BLaER1 (cell line): Measurements from ENCODE around the gene REPS1.

Experiments used
- H3K27ac ChIP-seq: shearing (Covaris generic); formaldehyde crosslinking; 2 replicates; pipeline ENCODE4 v1.8.1; 2022
- H3K27me3 ChIP-seq: shearing (Covaris generic); formaldehyde crosslinking; 2 replicates; pipeline ENCODE4 v1.8.1; 2022
- H3K36me3 ChIP-seq: shearing (Covaris generic); formaldehyde crosslinking; 2 replicates; pipeline ENCODE4 v1.8.1; 2022
- H3K4me1 ChIP-seq: shearing (Covaris generic); formaldehyde crosslinking; 2 replicates; pipeline ENCODE4 v1.8.1; 2022
- H3K4me2 ChIP-seq: shearing (Covaris generic); formaldehyde crosslinking; 2 replicates; pipeline ENCODE4 v1.8.1; 2022
- H3K4me3 ChIP-seq: shearing (Covaris generic); formaldehyde crosslinking; 2 replicates; pipeline ENCODE4 v1.8.1; 2022
- H3K9ac ChIP-seq: shearing (Covaris generic); formaldehyde crosslinking; 2 replicates; pipeline ENCODE4 v1.8.1; 2022
- H3K9me3 ChIP-seq: shearing (Covaris generic); formaldehyde crosslinking; 2 replicates; pipeline ENCODE4 v1.8.1; 2022
- H4K20me1 ChIP-seq: shearing (Covaris generic); formaldehyde crosslinking; 2 replicates; pipeline ENCODE4 v1.8.1; 2022
- Cebpa-rat ChIP-seq: shearing (Covaris generic); IDR thresholded peaks from 2 replicates; pipeline ENCODE4 v1.8.1; 2022

The REPS1 gene

GRCh38 chr6:138973466-138974153 is 14.4 kb downstream of the REPS1 start:
- Histone ChIP-seq H3K9me3 (no peaks in the 10 kb centered on the region), H3K4me1 (0 out of 2 replicates have a peak, but pooled peaks cover 6% of the 10 kb centered on the region), H3K4me3 (no peak overlapping the region), H3K4me2 (no peak overlapping the region), H3K27me3 (no peaks in the 10 kb centered on the region), H3K36me3 (0 out of 2 replicates have a peak, but pooled peaks cover 7% of the 10 kb centered on the region), H3K27ac (no peak overlapping the region), H4K20me1 (peaks cover 100% of the 10 kb centered on the region), H3K9ac (no peak overlapping the region)
- TF ChIP-seq Cebpa-rat, result no peak

DNA sequence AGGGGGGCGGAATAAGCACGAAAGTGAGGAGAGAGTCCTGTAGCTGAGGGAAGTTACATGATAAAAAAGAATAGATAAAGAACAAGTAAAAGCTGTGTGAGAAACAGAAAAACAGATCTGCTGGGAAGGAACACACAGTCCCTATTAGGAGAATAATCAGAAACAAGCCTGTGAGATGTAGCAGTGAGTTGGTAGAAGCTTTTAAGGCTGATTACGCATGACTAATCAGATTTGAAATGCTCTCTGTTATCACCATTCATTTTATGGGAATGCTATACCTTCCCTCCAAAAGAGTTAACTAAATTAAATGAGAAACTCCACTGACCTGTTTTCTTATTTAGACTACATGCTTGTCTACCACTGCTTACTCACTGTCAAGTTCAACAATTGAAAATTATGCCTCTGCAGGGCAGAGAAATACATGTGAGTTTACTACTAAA is 15.8 kb downstream of the REPS1 start:
- Histone ChIP-seq H3K9me3 (no peaks in the 10 kb centered on the region), H3K9ac (no peak overlapping the region), H3K4me1 (0 out of 2 replicates have a peak, but pooled peaks cover 6% of the 10 kb centered on the region), H3K27ac (no peak overlapping the region), H3K36me3 (0 out of 2 replicates have a peak, but pooled peaks cover 7% of the 10 kb centered on the region), H3K4me2 (no peak overlapping the region), H3K27me3 (no peaks in the 10 kb centered on the region), H3K4me3 (no peak overlapping the region), H4K20me1 (peaks cover 100% of the 10 kb centered on the region)
- TF ChIP-seq Cebpa-rat, result no peak

GRCh38 chr6:138971601-138972000 is 16.5 kb downstream of the REPS1 start:
- Histone ChIP-seq H4K20me1 (peaks cover 100% of the 10 kb centered on the region), H3K27me3 (no peaks in the 10 kb centered on the region), H3K9me3 (no peaks in the 10 kb centered on the region), H3K27ac (no peak overlapping the region), H3K4me1 (0 out of 2 replicates have a peak, but pooled peaks cover 6% of the 10 kb centered on the region), H3K4me3 (no peak overlapping the region), H3K9ac (no peak overlapping the region), H3K36me3 (0 out of 2 replicates have a peak, but pooled peaks cover 7% of the 10 kb centered on the region), H3K4me2 (no peak overlapping the region)
- no peak for TF ChIP-seq Cebpa-rat

GRCh38 chr6:138970856-138971425 is 17.1 kb downstream of the REPS1 start:
- Histone ChIP-seq H3K4me1 (0 out of 2 replicates have a peak, but pooled peaks cover 6% of the 10 kb centered on the region), H3K9me3 (no peaks in the 10 kb centered on the region), H3K4me3 (no peak overlapping the region), H4K20me1 (peaks cover 100% of the 10 kb centered on the region), H3K4me2 (no peak overlapping the region), H3K9ac (no peak overlapping the region), H3K27ac (no peak overlapping the region), H3K27me3 (no peaks in the 10 kb centered on the region), H3K36me3 (0 out of 2 replicates have a peak, but pooled peaks cover 7% of the 10 kb centered on the region)
- TF ChIP-seq Cebpa-rat, result no peak

DNA sequence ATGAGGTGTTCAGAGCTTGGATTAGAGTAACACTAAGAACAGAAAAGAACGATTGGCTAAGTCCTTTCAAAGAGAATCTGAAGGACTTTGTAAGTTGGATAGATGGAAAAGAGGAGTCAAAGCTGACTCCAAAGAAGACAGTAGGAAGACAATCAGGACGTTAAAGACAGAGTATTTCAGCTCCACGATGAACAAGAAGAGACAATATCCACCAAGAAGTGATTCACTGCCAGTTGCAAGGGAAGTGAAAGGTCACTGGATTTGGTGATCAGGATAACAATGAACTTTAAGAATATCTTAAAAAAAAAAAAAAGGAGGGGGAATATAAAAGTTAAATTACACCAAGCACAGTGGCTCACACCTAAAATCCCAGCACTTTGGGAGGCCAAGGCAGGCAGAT is 17.9 kb downstream of the REPS1 start:
- H3K36me3 ChIP-seq, result 0 out of 2 replicates have a peak, but pooled peaks cover 7% of the 10 kb centered on the region
- H3K4me1 ChIP-seq, result 0 out of 2 replicates have a peak, but pooled peaks cover 6% of the 10 kb centered on the region
- H3K9ac ChIP-seq, result no peak overlapping the region
- TF ChIP-seq Cebpa-rat, result no peak
- no peaks in the 10 kb centered on the region for H3K27me3 ChIP-seq
- H3K4me3 ChIP-seq, result no peak overlapping the region
- H3K4me2 ChIP-seq, result no peak overlapping the region
- H3K9me3 ChIP-seq, result no peaks in the 10 kb centered on the region
- H3K27ac ChIP-seq, result no peak overlapping the region
- peaks cover 99% of the 10 kb centered on the region for H4K20me1 ChIP-seq

DNA sequence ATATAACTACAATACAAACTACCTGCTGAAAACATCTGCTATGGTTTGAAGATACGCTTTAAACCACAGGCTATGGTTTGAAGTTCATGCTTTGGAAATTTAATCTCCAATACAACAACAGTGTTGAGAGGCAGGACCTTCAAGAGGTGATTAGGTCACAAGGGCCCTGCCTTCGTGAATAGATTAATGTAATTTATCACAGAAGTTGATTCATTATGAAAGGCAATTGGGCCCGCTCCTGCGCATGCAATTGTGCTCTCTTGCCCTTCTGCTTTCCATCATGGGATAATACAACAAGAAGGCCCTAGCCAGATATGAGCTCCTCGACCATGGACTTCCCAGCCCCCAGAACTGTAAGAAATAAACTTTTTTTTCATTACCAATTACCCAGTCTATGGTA is 21.2 kb downstream of the REPS1 start:
- Histone ChIP-seq H3K27me3 (no peaks in the 10 kb centered on the region), H3K4me1 (no peaks in the 10 kb centered on the region), H3K36me3 (peaks cover 15% of the 10 kb centered on the region; the same call in 1 of the 2 replicates), H3K4me2 (no peak overlapping the region), H3K9ac (no peak overlapping the region), H4K20me1 (peaks cover 82% of the 10 kb centered on the region), H3K4me3 (no peak overlapping the region), H3K9me3 (peaks cover 7% of the 10 kb centered on the region; the same call in 1 of the 2 replicates), H3K27ac (no peak overlapping the region)
- TF ChIP-seq Cebpa-rat, result no peak

DNA sequence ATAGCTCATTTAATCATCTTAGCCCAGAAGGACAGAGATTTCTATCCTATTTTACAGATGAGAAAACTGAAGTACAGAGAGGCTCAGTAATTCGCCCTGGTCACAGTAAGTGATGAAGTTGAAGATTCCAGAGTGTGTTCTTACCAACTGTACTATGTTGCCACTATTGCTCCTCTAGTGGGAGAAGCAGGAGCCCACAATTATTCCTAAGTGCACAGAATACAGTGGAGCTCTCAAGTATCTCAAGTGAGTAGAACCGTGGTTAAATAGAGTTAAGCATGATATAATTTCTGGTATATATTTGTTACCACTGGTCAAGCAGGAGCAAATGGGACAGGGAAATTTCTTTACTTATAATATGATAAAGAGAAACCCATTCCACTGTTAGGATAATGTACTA is 22.1 kb downstream of the REPS1 start:
- H4K20me1 ChIP-seq, result peaks cover 73% of the 10 kb centered on the region
- no peaks in the 10 kb centered on the region for H3K27me3 ChIP-seq
- TF ChIP-seq Cebpa-rat, result no peak

GRCh38 chr6:138965291-138965874 is 22.7 kb downstream of the REPS1 start:
- peaks cover 17% of the 10 kb centered on the region for H3K9me3 ChIP-seq
- peaks cover 19% of the 10 kb centered on the region for H3K36me3 ChIP-seq
- no peaks in the 10 kb centered on the region for H3K27me3 ChIP-seq
- no peak overlapping the region for H3K4me2 ChIP-seq
- H3K4me1 ChIP-seq, result no peaks in the 10 kb centered on the region
- H3K27ac ChIP-seq, result no peak overlapping the region
- H3K4me3 ChIP-seq, result no peak overlapping the region
- peaks cover 67% of the 10 kb centered on the region for H4K20me1 ChIP-seq
- TF ChIP-seq Cebpa-rat, result no peak
- H3K9ac ChIP-seq, result no peak overlapping the region

More for the DNA sequence above, 22.1 kb downstream of the REPS1 start:
- H3K27ac ChIP-seq, result no peak overlapping the region
- H3K9ac ChIP-seq, result no peak overlapping the region
- no peak overlapping the region for H3K4me2 ChIP-seq
- peaks cover 21% of the 10 kb centered on the region for H3K36me3 ChIP-seq
- no peak overlapping the region for H3K4me3 ChIP-seq
- no peaks in the 10 kb centered on the region for H3K4me1 ChIP-seq
- H3K9me3 ChIP-seq, result peaks cover 16% of the 10 kb centered on the region

DNA sequence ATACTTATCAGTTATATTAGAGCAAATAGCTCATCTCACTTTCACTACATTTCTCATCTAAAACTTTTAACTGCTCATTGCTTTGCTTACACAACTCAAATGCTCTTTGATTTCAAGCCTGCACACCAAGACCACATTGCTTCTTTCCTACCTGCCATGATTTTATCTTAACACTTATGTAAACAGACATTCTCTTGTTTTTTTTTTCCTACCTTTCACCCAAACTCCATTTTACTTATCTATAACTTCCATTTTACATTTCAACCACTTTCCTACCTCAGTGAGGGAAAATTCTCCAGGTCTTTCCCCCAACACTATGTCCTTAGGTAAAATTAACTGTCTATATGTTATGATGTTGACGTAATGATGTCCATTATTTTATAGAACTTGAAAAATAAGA is 24.0 kb downstream of the REPS1 start:
- H3K27me3 ChIP-seq, result no peaks in the 10 kb centered on the region
- H3K4me1 ChIP-seq, result peaks cover 9% of the 10 kb centered on the region
- H4K20me1 ChIP-seq, result peaks cover 53% of the 10 kb centered on the region
- H3K36me3 ChIP-seq, result peaks cover 14% of the 10 kb centered on the region
- no peak overlapping the region for H3K4me3 ChIP-seq
- H3K4me2 ChIP-seq, result no peak overlapping the region
- H3K27ac ChIP-seq, result no peak overlapping the region
- H3K9me3 ChIP-seq, result peaks cover 17% of the 10 kb centered on the region
- H3K9ac ChIP-seq, result no peak overlapping the region
- no peak for TF ChIP-seq Cebpa-rat

GRCh38 chr6:138963531-138963930 is 24.5 kb downstream of the REPS1 start:
- peaks cover 14% of the 10 kb centered on the region for H3K36me3 ChIP-seq
- H3K9me3 ChIP-seq, result peaks cover 17% of the 10 kb centered on the region
- H3K4me3 ChIP-seq, result no peak overlapping the region
- peaks cover 14% of the 10 kb centered on the region for H3K4me1 ChIP-seq
- H4K20me1 ChIP-seq, result peaks cover 49% of the 10 kb centered on the region
- H3K27me3 ChIP-seq, result no peaks in the 10 kb centered on the region
- H3K9ac ChIP-seq, result no peak overlapping the region
- no peak overlapping the region for H3K27ac ChIP-seq
- TF ChIP-seq Cebpa-rat, result no peak
- H3K4me2 ChIP-seq, result no peak overlapping the region
